Testis (tissue), 3 donors: Measurements from ENCODE around the gene CCDC192. TPM values are rescaled to one million over a fixed set of nuclear protein-coding genes. Genes with fewer than 3 reads are reported as not detected.

ENCODE experiments used
- DNase-seq: peaks from one replicate; pipeline ENCODE4 v3.0.0-alpha.2; 2019
- H3K27ac ChIP-seq, 2 donors: fragments of 200-600 bp; sonication (generic); one replicate each; pipeline ENCODE4 v1.5.1; 2019
- H3K27me3 ChIP-seq: fragments of 200-600 bp; sonication (generic); one replicate; pipeline ENCODE4 v1.5.1; 2019
- H3K36me3 ChIP-seq: fragments of 200-600 bp; sonication (generic); one replicate; pipeline ENCODE4 v1.5.1; 2017; ENCODE audit warnings: low read depth; ENCODE audit errors: missing control alignments
- H3K4me1 ChIP-seq: fragments of 200-600 bp; sonication (generic); one replicate; pipeline ENCODE4 v1.5.1; 2019
- H3K4me3 ChIP-seq, 2 donors: fragments of 200-600 bp; sonication (generic); one replicate each; pipeline ENCODE4 v1.5.1; 2017 to 2019
- H3K9me3 ChIP-seq: fragments of 200-600 bp; sonication (generic); one replicate; pipeline ENCODE4 v1.5.1; 2017
- CTCF ChIP-seq, 3 experiments: fragments of 450-650 bp in 2 of 3; fragments of 200-600 bp in 1 of 3; sonication (generic) in 1 of 3; IDR thresholded peaks; one replicate each; pipeline ENCODE4 v1.5.1; 2016 to 2019; ENCODE audit warnings: antibody characterized with exemption in 3 of 3, mild to moderate bottlenecking in 2 of 3, moderate library complexity in 1 of 3
- POLR2A ChIP-seq: fragments of 450-650 bp; IDR thresholded peaks from one replicate; pipeline ENCODE4 v1.6.1; 2017; ENCODE audit warnings: antibody characterized with exemption, mild to moderate bottlenecking, moderate library complexity
- WGBS, 2 donors: methylation state at CpG; one replicate each; pipeline ENCODE4 v1.1.5; 2018; 5-methylcytosine and 5-hydroxymethylcytosine counted together
- intact Hi-C: fragments of 100-400 bp; cut with DNase I; formaldehyde crosslinking; loops from one replicate; pipeline ENCODE4 v1.15.1; 2023; ENCODE audit warnings: low total_unique reads
- polyA plus RNA-seq: library from polyadenylated mRNA; stranded (reverse); fragments of 350-450 nt; fragmentation: Illumina TruSeq; extraction: RNeasy Lipid Tissue Mini Kit (QIAGEN cat#74804); gene quantifications from one replicate; pipeline ENCODE4 v1.2.3, GENCODE V29; 2014; ENCODE audit warnings: low read depth, low replicate concordance; ENCODE audit not compliant: insufficient read depth
- total RNA-seq, 2 donors: library from RNA; depleted of rRNA; stranded (reverse); fragments of >200 nt; gene quantifications; one replicate each; pipeline ENCODE4 v1.2.3, GENCODE V29; 2016

Gene CCDC192
- total and polyA plus RNA-seq, 3 donors from 2014 or later, result 7.8 to 22.6 (median 12.9) TPM

- no peaks in the 10 kb centered on the region for H3K27me3 ChIP-seq
- 83 to 84% methylated on average over 6 of the region's 6 CpGs for WGBS, 2 donors
- H3K27ac ChIP-seq, result peak overlapping the region in 1 of 2 donors; percentile 28
- H3K36me3 ChIP-seq, result no peaks in the 10 kb centered on the region
- no peak for TF ChIP-seq POLR2A
- TF ChIP-seq CTCF (IDR thresholded peaks at IDR 0.05), result no peak
- intact Hi-C loops, result no loop called here
- no peak for DNase-seq
- H3K4me3 ChIP-seq, result no peak overlapping the region
- H3K4me1 ChIP-seq, result peaks cover 12% of the 10 kb centered on the region
- H3K9me3 ChIP-seq, result no peaks in the 10 kb centered on the region
Observed at GRCh38 chr5:127684726-127685467, 18.3 kb upstream of the CCDC192 start.

DNA sequence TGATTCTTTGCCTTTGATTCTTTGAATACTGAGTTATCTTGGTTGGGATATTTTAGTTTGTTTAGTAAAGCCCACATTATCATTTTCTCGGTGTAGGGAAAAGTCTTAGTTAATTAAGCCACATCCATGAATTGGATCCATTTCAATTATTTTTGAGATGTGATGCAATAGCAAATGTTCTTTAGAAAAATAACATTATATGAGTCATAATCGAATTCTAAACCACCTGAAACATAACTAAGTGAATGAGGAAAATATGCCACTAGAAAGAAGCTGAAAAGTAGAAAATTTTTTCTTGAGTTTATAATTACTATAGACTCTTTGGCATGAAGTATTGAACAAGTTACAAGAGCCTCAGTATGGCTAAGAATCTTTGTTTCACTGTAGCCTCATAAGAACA lies 17.5 kb upstream of the CCDC192 start:
- Histone ChIP-seq H3K27ac (peak overlapping the region in 1 of 2 donors; percentile 28), H3K4me1 (peaks cover 12% of the 10 kb centered on the region), H3K27me3 (no peaks in the 10 kb centered on the region), H3K4me3 (no peak overlapping the region), H3K9me3 (no peaks in the 10 kb centered on the region), H3K36me3 (no peaks in the 10 kb centered on the region)
- WGBS, 2 donors, result 57 to 76% methylated on average over 2 of the region's 2 CpGs
- no peak for TF ChIP-seq CTCF (IDR thresholded peaks at IDR 0.05)
- no peak for TF ChIP-seq POLR2A
- DNase-seq, result no peak
- intact Hi-C loops, result no loop called here

- intact Hi-C loops, result no loop called here
- TF ChIP-seq CTCF (IDR thresholded peaks at IDR 0.05), result no peak
- TF ChIP-seq POLR2A, result no peak
- Histone ChIP-seq H3K9me3 (no peaks in the 10 kb centered on the region), H3K4me3 (no peak overlapping the region), H3K4me1 (peaks cover 12% of the 10 kb centered on the region), H3K27me3 (no peaks in the 10 kb centered on the region), H3K27ac (no peak overlapping the region), H3K36me3 (no peaks in the 10 kb centered on the region)
- DNase-seq, result no peak
Observed at GRCh38 chr5:127686424-127686823, 16.8 kb upstream of the CCDC192 start.

- whole genome bisulfite sequencing, 2 donors, result 84 to 91% methylated on average over 1 of the region's 1 CpG
- Histone ChIP-seq H3K4me3 (no peak overlapping the region), H3K9me3 (no peaks in the 10 kb centered on the region), H3K4me1 (no peaks in the 10 kb centered on the region), H3K27ac (no peak overlapping the region), H3K27me3 (no peaks in the 10 kb centered on the region), H3K36me3 (no peaks in the 10 kb centered on the region)
- TF ChIP-seq POLR2A, result no peak
- no peak for TF ChIP-seq CTCF (IDR thresholded peaks at IDR 0.05)
- intact Hi-C loops, result no loop called here
- DNase-seq, result no peak
Observed at GRCh38 chr5:127694518-127695171, 8.5 kb upstream of the CCDC192 start.

GRCh38 chr5:127695346-127695745 lies 7.8 kb upstream of the CCDC192 start:
- H3K27me3 ChIP-seq, result no peaks in the 10 kb centered on the region
- DNase-seq, result no peak
- no peaks in the 10 kb centered on the region for H3K4me1 ChIP-seq
- TF ChIP-seq CTCF (IDR thresholded peaks at IDR 0.05) (no peak), POLR2A (no peak)
- H3K9me3 ChIP-seq, result no peaks in the 10 kb centered on the region
- intact Hi-C loops, result no loop called here
- H3K36me3 ChIP-seq, result no peaks in the 10 kb centered on the region
- no peak overlapping the region for H3K27ac ChIP-seq
- H3K4me3 ChIP-seq, result no peak overlapping the region
